Nucleus accumbens (tissue), 56 donors: ENCODE data around the gene ATF2.

ENCODE experiments used
- DNase-seq, 56 donors: peaks; one replicate each; lab custom pipeline; 2025; lab: John Stamatoyannopoulos, UW

The ATF2 gene, protein sequence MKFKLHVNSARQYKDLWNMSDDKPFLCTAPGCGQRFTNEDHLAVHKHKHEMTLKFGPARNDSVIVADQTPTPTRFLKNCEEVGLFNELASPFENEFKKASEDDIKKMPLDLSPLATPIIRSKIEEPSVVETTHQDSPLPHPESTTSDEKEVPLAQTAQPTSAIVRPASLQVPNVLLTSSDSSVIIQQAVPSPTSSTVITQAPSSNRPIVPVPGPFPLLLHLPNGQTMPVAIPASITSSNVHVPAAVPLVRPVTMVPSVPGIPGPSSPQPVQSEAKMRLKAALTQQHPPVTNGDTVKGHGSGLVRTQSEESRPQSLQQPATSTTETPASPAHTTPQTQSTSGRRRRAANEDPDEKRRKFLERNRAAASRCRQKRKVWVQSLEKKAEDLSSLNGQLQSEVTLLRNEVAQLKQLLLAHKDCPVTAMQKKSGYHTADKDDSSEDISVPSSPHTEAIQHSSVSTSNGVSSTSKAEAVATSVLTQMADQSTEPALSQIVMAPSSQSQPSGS

DNA sequence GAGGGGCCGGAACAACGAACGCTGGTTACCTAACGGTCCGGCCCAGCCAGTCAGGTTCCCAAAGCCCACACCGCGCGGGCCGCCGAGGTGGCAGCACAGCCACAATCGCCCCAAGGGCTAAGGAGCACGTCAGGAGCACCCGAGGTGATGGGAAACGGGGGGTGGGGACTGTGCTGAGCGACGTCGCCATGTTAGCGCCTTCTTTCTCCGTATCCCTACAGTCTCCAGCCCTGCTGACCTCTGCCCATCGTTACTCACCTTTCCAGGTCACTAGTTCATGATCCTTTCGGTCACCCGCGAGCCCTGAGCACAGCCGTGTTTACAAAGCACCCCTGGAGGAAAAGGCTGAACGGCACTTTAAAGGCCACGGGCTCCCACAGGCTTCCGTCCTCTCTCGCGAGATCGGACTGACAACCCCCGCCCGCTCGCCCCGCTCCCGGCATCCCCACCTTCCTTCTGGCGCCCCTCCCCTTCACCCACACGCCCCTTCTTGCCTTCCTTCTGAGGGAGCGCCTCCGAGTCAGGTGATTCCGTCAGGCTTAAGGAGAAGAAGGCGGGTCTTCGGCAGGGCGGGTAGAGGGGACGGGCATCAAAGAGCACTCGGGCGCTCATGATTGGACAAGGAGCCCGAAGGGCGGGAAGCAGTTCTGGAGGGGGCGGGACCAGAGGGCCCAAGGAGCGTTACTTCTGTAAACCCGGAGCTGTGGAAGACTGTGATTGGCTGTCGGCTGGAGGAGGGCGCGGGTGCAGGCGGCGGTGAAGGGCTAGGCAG, at the start of gene ATF2:
TSS of gene ATF2 (minus strand) at position 412 of the 772 bp plus-strand sequence. CDS start 31,760 bp downstream, outside the sequence.
- DNase-seq: peak; percentile 64 to 99 (median 96)

DNA sequence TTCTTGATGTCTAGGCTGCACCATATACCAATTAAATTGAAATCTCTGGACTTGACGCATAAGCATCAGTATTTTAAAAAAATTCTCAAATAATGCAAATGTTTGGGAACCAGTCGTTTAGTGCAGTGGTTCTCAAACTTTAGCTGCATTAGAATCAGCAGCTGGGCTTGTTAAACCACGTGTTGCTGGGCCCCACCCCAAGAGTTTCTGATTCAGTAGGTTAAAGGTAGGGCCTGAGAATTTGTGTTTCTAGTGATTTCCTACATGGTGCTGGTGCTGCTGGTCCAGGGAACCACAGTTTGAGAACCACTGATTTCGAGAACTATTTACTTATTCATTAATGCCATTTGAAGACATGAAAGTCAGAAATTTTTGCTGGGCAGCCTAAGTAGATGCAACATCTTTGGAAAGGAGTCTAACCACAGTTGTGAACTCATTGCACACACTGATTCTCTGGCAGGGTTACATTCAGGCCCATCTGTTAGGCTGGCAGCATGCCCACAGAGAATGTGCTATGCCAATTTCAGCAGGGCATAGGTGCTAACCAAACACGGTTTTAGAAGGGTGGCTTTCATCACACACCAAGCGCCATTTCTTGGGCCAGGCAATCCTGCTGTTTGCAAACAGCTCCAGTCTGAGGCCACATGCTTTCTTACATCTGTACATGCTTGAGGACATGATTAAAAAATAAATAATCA, 39.9 kb upstream of the ATF2 start:
- DNase-seq: peak in 4 of 56 donors; percentile 0 to 19 (median 4)

DNA sequence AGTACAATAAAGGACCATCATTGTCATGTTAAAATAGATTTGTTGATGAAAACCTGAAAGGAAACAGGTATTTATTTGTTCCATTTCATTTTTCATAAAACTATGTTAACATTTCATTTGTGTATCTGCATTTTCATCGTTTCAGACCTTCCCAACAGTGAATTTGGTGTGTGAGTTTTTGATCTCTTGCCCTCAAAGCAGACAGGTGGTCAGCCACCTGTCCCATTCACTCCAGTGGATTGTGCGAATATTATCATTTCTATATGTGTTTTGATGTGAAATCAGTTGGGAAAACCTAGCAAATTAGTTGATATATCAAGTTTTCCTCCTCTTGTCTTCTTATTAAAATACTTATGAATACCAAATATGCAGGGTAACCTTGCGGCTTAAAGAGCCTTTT, 38.9 kb upstream of the ATF2 start:
- no peak for DNase-seq

DNA sequence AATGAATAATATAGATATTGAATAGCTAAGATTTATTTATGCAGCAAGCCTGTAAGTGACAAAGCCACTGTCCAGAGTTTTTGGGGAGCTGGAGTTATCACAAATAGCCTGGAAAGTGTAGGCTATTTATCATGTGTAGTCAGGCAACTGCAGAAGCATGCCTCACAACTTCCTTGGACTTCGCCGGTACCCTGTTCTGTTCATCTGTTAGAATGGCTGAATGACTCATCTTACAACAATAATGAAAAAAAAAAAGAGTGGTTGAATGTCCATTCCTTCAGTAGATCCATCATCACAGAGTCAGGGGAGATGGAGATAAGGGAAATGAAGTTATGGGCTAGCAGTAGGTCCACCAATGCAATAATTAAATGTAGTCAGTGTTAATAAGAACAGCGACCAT, 37.5 kb upstream of the ATF2 start:
- no peak for DNase-seq

DNA sequence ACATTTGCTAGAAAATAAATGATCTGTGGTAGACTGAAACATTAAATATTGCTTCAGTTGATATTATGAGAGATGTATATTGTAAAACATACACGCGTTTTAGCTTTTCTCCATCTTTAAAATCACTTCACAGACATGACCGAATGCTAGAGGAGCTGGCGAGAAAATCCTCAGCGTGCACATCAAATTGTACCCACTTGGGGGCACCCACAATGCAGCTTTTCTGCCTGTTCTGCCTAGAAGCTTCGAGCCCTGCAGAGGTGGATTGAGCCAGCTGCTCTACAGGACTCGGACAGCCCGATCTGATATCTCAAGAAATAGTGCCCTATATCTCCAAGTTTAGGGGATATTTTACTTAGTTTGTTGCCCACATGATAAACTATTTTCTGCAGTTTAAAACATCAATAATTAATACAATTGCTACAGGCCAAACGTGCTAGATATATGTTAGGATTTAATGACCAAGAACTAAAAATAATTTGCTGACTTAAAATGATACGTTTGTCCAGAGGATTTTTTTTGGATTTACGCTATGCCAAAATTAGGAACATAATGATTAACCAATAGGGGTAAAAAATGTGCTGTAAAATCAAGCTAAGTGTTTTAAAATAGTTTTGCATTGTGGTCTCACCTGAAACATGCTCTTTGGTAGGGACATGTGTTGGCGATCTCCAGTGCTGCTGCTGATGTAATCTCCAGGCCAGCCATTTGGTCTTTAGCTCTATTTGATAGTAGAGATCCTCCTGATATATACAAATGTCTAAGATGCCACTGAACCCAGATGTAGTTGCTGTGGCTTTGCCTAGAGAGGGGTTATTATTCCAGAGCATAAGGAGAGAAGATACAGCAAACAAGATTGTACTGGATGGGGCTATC, 35.9 kb upstream of the ATF2 start:
- peak in 31 of 56 donors; percentile 0 to 56 (median 9) for DNase-seq

DNA sequence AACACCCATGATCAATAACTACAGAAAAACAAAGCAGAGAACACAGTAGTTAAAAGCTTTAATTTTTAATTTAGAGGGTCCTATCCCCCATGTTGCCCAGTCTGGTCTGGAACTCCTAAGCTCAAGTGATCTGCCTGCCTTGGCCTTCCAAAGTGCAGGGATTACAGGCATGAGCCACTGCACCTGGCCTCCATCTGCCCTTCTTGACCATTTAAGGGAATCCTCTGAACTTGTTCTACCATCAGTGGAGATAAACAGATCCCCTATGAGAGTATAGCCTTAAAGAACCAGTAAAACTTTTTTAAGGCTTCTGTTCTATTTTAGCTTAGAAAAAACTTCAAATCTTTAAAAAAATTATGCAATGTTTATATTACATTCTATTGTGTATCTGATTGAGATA, 27.0 kb upstream of the ATF2 start:
- no peak for DNase-seq

DNA sequence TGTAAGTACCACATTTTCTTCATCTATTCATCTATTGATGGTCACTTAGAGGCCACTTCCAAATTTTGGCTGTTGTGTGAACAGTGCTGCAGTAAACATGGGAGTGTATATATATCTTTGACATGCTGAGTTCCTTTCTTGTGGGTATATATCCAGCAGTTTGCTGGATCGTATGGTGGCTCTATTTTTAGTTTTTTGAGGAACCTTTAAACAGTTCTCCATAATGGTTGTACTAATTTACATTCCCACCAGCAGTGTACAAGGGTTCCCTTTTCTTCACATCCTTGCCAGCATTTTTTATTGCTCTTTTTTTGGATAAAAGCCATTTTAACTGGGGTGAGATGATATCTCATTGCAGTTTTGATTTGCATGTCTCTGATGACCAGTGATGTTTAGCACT, 20.8 kb upstream of the ATF2 start:
- no peak for DNase-seq

DNA sequence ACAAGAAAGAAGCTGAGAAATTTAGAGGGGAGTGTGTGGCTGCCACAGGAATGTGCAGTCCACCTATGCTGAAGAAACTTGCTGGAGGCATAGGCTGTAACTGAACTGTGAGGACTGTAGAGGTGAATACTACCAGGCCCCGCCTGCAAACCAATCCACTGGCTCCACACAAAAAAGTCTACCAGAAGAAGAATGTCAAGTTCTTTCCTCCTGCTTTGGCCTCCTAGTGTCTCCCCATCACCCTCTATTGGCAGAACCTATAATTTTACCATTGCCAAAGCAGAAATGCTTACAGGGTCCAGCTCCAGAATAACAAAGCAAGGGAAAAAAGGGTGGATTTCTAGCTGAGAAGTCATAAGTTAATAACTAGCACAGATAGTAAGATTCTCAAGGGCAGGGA, 19.4 kb upstream of the ATF2 start:
- no peak for DNase-seq

DNA sequence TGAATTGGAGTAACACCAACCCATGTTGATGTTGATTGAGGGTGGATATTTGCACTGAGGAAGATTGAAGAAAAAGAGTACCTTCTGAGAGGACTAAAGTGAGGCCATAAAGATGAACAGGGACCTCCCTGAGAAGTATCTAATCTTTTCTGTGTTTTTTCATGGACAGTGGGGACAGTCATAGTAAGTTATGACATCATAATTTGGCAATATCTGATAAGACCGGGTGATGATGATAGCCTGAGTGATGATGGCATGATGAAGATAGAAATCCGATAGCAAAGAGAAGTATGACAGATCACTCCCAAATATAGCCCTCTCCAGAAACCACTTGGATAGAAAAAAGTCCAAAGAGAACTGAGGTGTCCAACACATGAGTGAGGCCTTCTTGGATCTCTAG, 15.7 kb upstream of the ATF2 start:
- DNase-seq: no peak

DNA sequence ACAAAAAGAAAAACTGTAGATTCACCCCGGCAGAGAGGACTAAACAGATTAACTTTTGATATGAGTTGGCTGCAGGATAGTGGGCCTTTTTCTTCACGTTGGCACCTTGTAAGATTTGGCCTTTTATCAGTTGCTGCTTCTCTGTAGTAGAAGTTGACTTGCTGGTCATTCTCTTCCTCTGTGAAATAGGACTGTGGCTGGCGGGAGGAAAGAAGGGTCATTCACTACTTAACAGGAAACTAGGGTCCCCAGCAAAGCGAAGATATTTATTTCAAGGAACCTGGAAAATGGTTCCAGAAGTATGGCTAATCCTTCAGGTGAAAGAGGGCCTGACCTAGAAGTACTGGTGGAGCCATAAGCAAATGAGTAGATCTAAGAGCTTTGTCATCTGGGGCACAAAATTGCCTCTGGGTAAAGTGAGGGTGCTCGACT, 13.9 kb upstream of the ATF2 start:
- no peak for DNase-seq

DNA sequence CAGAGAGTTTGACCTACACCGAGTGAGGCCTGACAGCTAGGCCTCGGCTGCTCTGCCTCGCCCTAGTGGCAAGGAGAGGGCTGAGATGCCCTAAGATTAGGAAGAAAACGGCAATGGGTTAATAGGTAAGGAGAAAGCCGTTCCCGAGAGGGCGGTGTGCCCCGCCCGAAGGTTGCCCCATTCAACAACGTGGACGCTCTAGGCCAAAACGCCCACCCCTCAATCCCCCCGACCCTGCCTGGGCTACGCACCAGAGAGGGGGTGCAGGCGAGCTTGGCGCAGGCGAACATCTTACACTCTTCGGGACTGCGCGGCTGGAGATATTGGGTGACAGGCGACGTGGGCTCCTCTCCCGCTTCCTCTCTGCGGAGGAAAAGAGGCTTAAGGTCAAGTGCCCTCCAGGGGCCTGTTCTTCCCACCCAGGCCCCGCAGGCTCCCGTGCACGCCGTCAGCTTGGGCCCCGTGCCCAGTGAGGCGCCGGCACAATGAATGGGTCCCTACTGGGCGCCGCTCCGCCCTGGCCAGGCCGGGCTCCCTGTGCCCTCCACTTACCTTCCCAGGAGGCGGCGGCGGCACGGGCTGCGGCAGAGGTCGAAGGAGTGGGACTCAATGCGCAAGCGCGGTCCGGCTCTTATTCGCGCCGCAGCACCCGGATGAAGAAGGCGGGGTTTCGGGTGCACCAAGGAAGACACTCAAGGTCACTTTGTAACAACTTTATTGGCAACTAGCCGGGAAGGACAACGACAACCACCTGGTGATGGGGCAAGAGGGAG, 13.3 kb upstream of the ATF2 start, which contains the start of gene ATP5MC3:
TSS of gene ATP5MC3 (minus strand) at position 607 of the 773 bp plus-strand sequence. CDS start at position 290, 317 bp downstream.
- peak; percentile 27 to 96 (median 86) for DNase-seq

DNA sequence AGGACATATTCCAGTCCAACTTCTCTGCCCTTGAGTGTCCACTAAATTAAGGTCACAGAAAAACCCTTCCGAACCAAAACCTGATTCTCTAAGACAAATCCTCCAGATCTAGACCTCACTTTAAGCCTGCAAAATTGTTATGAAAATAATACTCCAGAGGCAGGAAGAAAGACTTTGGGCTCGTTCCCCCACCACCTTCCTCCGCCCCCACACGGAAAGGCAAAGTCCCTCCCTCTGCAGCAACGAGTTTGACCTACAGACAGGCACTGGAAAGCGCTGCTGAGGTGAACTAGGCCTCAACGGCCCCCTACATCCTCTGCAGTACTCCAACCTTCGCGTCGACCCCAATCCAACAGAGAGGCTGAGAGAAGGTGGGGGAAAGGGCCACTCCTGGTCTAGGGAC, 12.7 kb upstream of the ATF2 start:
- peak in 28 of 56 donors; percentile 3 to 69 (median 33) for DNase-seq

DNA sequence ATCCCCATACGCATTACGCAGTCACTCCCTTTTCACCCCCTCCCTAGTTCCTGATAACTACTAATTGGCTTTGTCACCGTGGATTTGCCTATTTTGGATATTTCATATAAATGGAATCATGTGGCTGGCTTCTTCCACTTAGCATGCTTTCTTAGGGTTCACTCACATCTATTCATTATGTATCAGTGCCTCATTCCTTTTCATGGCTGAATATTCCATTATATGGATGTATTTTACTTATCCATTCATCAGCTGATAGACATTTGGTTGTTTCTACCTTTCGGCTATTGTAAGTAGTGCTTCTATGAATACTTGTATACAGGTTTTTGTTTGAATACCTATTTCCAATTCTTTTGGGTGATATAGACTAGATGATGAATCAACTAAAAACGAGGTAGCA, 8.6 kb upstream of the ATF2 start:
- no peak for DNase-seq

DNA sequence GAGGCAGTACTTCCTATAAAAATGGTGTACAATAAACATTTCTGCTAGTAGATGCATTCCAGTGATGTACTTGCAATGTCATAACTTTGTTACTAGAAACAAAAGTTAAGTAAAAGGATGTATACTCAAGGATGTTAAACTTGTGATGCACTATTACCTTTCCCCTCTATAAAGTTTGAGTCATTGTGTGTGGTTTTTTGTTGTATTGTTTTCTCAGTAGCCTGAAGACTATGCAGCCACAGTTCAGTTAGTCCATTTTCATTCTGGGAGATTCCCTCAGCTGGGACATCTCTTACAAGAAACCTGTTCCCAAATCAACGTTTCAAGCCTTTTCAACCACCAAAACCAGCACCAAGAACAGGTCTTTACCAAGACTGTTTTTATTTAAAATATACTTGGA, 7.9 kb upstream of the ATF2 start:
- DNase-seq: no peak

DNA sequence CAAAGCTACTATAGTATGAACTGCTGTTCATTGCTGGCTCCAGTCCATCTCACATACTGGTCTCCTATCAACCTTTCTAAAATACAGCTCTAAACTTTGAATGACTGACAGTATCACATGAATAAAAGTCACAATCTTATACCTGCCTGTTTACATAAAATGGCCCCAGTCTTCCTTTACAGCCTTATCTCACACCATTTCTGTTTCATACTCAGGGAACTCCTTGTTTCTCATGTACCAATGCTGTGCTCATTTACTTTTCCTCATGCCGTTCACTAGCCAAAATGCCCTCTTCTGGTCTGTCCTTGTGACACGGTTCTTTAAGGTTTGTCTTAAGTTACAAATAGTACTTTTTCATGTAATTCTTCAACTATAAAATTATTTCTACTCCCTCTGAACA, 7.3 kb upstream of the ATF2 start:
- DNase-seq: no peak

DNA sequence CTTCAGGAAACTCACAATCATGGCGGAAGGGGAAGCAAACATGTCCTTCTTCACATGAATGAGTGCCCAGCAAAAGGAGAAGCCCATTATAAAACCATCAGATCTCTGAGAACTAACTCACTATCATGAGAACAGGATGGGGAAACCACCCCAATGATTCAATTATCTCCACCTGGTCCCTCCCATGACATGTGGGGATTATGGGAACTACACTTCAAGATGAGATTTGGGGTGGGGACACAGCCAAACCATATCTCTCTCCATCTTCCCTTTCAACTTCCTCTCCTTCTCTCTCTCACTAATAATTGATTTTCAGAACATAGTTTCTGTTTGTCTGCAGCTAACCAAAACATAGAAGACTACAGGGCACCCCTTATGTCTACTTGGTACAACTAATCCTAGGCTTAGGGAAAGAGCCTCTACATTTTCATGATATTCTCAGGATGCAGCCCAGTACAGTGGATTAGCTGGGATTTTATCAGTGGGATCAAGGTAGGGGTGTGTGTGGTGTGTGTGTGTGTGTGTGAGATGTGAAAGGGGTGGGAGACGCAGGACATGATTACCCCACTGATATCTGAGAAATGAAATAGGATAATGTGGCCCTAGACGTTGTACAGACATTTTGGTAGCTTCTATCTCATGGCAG, 2.8 kb upstream of the ATF2 start:
- no peak for DNase-seq

DNA sequence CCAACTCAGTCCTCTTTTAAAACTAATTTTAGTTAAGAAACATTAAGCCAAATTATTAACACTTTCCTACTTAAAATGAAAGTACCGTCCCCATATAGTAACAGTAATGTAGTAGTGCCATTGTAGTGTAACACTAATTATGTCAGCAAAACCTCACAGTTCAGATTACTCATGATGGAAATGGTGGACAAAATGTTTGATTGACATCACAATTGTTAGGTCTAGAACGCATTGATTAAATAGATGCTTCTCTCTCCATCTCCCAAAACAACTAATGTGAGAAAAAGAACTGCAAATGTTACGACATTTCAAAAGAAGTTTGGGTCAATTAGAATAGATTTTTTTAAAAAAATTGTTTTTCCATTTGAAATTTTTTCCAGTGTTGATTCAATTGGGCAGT, 1.2 kb upstream of the ATF2 start:
- DNase-seq: no peak

DNA sequence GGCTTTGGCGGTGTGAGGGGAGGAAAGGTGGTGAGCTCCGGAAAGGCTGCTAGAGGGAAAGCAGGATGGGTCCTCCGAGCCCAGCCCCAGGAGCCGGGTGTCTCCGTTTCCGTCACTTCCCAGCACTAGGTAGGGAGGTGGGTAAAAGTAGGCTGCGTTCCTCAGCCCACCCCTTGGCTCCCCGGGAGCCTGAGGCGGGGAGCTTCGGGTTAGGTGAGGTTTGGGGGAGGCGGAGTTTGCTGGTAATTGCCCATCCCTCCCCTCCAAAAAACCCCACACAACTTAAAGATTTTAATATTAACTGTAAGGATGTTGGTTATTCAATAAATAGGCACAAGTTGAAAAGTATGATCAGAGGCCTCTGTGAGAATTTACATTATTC, 552 bp upstream of the ATF2 start:
- no peak for DNase-seq
